Fibroblast of the aortic adventitia (primary cell): ENCODE measurements around the gene NOP9. TPM values are rescaled to one million over a fixed set of nuclear protein-coding genes. Genes with fewer than 3 reads are reported as not detected.
"Not testable (repeated sequence)": the region's sequence is repeated elsewhere in the genome, so short reads cannot be mapped to it uniquely, and the experiment has no call there.

Experiments used
- DNase-seq: peaks from one replicate; pipeline ENCODE4 v3.0.0-alpha.2; 2010; ENCODE audit warnings: low read depth
- H3K4me3 ChIP-seq: 2 replicates; pipeline ENCODE4 v1.5.1; 2011; ENCODE audit warnings: low read depth, mild to moderate bottlenecking, control low read depth, low read length, moderate library complexity
- small RNA-seq: library from RNA; depleted of rRNA; stranded (forward); fragments of <200 nt; gene quantifications from one replicate; pipeline ENCODE3, GENCODE V24; 2012
- total RNA-seq: library from RNA; depleted of rRNA; stranded (reverse); fragments of >200 nt; gene quantifications from 2 replicates; pipeline ENCODE4 v1.2.3, GENCODE V29; 2012; ENCODE audit warnings: low replicate concordance
- TF ChIP-seq, protein P1 (sequence below): IDR thresholded peaks from 2 replicates; pipeline ENCODE4 v1.5.1; 2011; ENCODE audit warnings: mild to moderate bottlenecking, low read length, control low read depth, inconsistent platforms; ENCODE audit not compliant: insufficient read depth

Gene NOP9
- total RNA-seq, 1 donor = 19.6 TPM

- no peak overlapping the region for H3K4me3 ChIP-seq
- TF ChIP-seq, protein P1, sequence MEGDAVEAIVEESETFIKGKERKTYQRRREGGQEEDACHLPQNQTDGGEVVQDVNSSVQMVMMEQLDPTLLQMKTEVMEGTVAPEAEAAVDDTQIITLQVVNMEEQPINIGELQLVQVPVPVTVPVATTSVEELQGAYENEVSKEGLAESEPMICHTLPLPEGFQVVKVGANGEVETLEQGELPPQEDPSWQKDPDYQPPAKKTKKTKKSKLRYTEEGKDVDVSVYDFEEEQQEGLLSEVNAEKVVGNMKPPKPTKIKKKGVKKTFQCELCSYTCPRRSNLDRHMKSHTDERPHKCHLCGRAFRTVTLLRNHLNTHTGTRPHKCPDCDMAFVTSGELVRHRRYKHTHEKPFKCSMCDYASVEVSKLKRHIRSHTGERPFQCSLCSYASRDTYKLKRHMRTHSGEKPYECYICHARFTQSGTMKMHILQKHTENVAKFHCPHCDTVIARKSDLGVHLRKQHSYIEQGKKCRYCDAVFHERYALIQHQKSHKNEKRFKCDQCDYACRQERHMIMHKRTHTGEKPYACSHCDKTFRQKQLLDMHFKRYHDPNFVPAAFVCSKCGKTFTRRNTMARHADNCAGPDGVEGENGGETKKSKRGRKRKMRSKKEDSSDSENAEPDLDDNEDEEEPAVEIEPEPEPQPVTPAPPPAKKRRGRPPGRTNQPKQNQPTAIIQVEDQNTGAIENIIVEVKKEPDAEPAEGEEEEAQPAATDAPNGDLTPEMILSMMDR = no peak
- peak; percentile 65 for DNase-seq
Observed at GRCh38 chr14:24353559-24354481, 54.2 kb downstream of the NOP9 start.

DNA sequence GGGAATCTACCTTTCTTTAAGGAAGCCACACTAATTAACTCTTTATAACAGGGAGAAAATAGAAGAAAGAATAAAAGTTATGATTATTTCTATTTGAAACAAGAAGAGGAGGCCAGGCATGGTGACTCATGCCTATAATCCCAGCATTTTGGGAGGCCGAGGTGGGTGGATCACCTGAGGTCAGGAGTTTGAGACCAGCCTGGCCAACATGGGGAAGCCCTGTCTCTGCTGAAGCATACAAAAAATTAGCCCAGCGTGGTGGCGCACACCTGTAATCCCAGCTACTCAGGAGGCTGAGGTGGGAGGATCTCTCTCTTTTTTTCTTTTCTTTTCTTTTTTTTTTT lies 54.8 kb downstream of the NOP9 start:
- not testable (repeated sequence) for H3K4me3 ChIP-seq, DNase-seq

GRCh38 chr14:24355009-24355408 lies 55.4 kb downstream of the NOP9 start:
- H3K4me3 ChIP-seq = no peak overlapping the region
- TF ChIP-seq, protein P1 = no peak
- no peak for DNase-seq

DNA sequence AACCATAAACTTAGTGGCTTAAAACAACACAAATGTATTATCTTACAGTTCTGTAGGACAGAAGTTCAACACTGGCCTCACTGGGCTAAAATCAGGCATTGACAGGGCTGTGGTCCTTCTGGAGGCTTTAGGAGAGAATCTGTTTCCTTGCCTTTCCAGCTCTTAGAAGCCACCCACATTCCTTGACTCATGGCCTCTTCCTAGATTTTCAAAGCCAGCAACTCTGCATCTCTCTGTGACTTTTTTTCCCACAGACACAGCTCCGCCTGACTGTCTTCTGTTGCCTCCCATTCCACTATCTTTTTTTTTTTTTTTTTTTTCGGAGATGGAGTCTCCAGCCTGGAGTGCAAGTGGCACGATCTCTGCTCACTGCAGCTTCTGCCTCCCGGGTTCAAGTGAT lies 56.6 kb downstream of the NOP9 start:
- no peak overlapping the region for H3K4me3 ChIP-seq
- no peak for DNase-seq
- TF ChIP-seq, protein P1 = no peak

Small RNAs within 50 kb of the gene (small RNA-seq; reads per million reads assigned to genes)
- not detected for gene RF00026

Other genes with a start within 250 kb of the NOP9 start
- not detected in 2 replicates for gene CARMIL3, start 247.8 kb upstream of the NOP9 start, total RNA-seq
- gene CPNE6, start 228.3 kb upstream of the NOP9 start, total RNA-seq = not detected in 2 replicates
- 20.1 and 36.5 TPM in 2 replicates for gene PCK2, start 205.5 kb upstream of the NOP9 start, total RNA-seq
- gene DCAF11, start 185.1 kb upstream of the NOP9 start, total RNA-seq = 44.6 and 85.3 TPM in 2 replicates
- gene NRL, start 184.9 kb upstream of the NOP9 start, total RNA-seq = 0.90 and 4.1 TPM in 2 replicates
- gene FITM1, start 169.2 kb upstream of the NOP9 start, total RNA-seq = 0.18 TPM in 1 of 2 replicates, not detected in the other
- gene PSME1, start 163.7 kb upstream of the NOP9 start, total RNA-seq = 84.8 and 117 TPM in 2 replicates
- gene EMC9, start 158.3 kb upstream of the NOP9 start, total RNA-seq = 3.8 and 11.9 TPM in 2 replicates
- gene PSME2, start 153.2 kb upstream of the NOP9 start, total RNA-seq = 33.4 and 78.3 TPM in 2 replicates
- gene RNF31, start 152.4 kb upstream of the NOP9 start, total RNA-seq = 51.1 and 165 TPM in 2 replicates
- gene IRF9, start 138.6 kb upstream of the NOP9 start, total RNA-seq = 43.8 and 63.1 TPM in 2 replicates
- gene REC8, start 127.8 kb upstream of the NOP9 start, total RNA-seq = 1.9 and 4.2 TPM in 2 replicates
- gene IPO4, start 111.0 kb upstream of the NOP9 start, total RNA-seq = 44.0 and 52.0 TPM in 2 replicates
- gene TM9SF1, start 104.4 kb upstream of the NOP9 start, total RNA-seq = 50.9 and 73.9 TPM in 2 replicates
- 0.27 TPM in 1 of 2 replicates, not detected in the other for gene TSSK4, start 94.2 kb upstream of the NOP9 start, total RNA-seq
- gene CHMP4A, start 86.4 kb upstream of the NOP9 start, total RNA-seq = 70.7 and 159 TPM in 2 replicates
- gene MDP1, start 83.8 kb upstream of the NOP9 start, total RNA-seq = 11.8 and 23.2 TPM in 2 replicates
- gene NEDD8, start 67.5 kb upstream of the NOP9 start, total RNA-seq = 38.8 and 136 TPM in 2 replicates
- gene GMPR2, start 66.9 kb upstream of the NOP9 start, total RNA-seq = 53.6 and 207 TPM in 2 replicates
- gene TINF2, start 57.2 kb upstream of the NOP9 start, total RNA-seq = 53.0 and 60.5 TPM in 2 replicates
- gene TGM1, start 36.7 kb upstream of the NOP9 start, total RNA-seq = 0.36 and 6.1 TPM in 2 replicates
- gene RABGGTA, start 28.3 kb upstream of the NOP9 start, total RNA-seq = 21.2 and 26.7 TPM in 2 replicates
- gene DHRS1, start 70 bp upstream of the NOP9 start, total RNA-seq = 8.7 and 20.7 TPM in 2 replicates
- 1.9 and 4.2 TPM in 2 replicates for gene CIDEB, start 8.1 kb downstream of the NOP9 start, total RNA-seq
- 3.5 and 18.6 TPM in 2 replicates for gene LTB4R2, start 10.3 kb downstream of the NOP9 start, total RNA-seq
- 0.98 and 1.5 TPM in 2 replicates for gene LTB4R, start 11.7 kb downstream of the NOP9 start, total RNA-seq
- gene ADCY4, start 35.2 kb downstream of the NOP9 start, total RNA-seq = 1.2 and 6.3 TPM in 2 replicates
- gene RIPK3, start 40.1 kb downstream of the NOP9 start, total RNA-seq = 0.99 and 3.0 TPM in 2 replicates
- gene NFATC4, start 68.3 kb downstream of the NOP9 start, total RNA-seq = 77.9 and 221 TPM in 2 replicates
- gene NYNRIN, start 99.2 kb downstream of the NOP9 start, total RNA-seq = 14.1 and 45.1 TPM in 2 replicates
- 5.9 and 6.2 TPM in 2 replicates for gene CBLN3, start 129.8 kb downstream of the NOP9 start, total RNA-seq
- gene KHNYN, start 130.1 kb downstream of the NOP9 start, total RNA-seq = 37.1 and 39.8 TPM in 2 replicates
- 12.6 and 13.7 TPM in 2 replicates for gene SDR39U1, start 142.9 kb downstream of the NOP9 start, total RNA-seq
- not detected in 2 replicates for gene CMA1, start 208.4 kb downstream of the NOP9 start, total RNA-seq